ENCODE measurements around the gene TOMM6.

The TOMM6 gene

GRCh38 chr6:41746107-41746506, 41.4 kb upstream of the TOMM6 start:
- H3K4me3 ChIP-seq (ENCODE audit: low read length), result no peak overlapping the region
- no peak for DNase-seq (ENCODE audit: low read depth)
- TF ChIP-seq CTCF (conservative IDR thresholded peaks at IDR 0.05; ENCODE audit: low read length), result no peak

- no peak within 1 kb of the TSS for H3K4me3 ChIP-seq (ENCODE audit: low read length)
- TF ChIP-seq CTCF (conservative IDR thresholded peaks at IDR 0.05; ENCODE audit: low read length), result no peak
- DNase-seq (ENCODE audit: low read depth), result no peak
These were observed 40.0 kb upstream of the TOMM6 start, which contains the start of gene PGC for GRCh38 chr6:41747256-41748101. TSS of gene PGC (minus strand) at chr6:41747397. CDS start at chr6:41747334, 63 bp downstream.

- DNase-seq (ENCODE audit: low read depth), result no peak
- H3K4me3 ChIP-seq (ENCODE audit: low read length), result no peak overlapping the region
- TF ChIP-seq CTCF (conservative IDR thresholded peaks at IDR 0.05; ENCODE audit: low read length), result no peak
These were observed 39.4 kb upstream of the TOMM6 start for GRCh38 chr6:41748102-41748477.

GRCh38 chr6:41748542-41748941, 39.0 kb upstream of the TOMM6 start:
- no peak for TF ChIP-seq CTCF (conservative IDR thresholded peaks at IDR 0.05; ENCODE audit: low read length)
- no peak for DNase-seq (ENCODE audit: low read depth)
- no peak overlapping the region for H3K4me3 ChIP-seq (ENCODE audit: low read length)

- no peak for DNase-seq (ENCODE audit: low read depth)
- TF ChIP-seq CTCF (conservative IDR thresholded peaks at IDR 0.05; ENCODE audit: low read length), result no peak
- H3K4me3 ChIP-seq (ENCODE audit: low read length), result no peak overlapping the region
These were observed 37.1 kb upstream of the TOMM6 start for GRCh38 chr6:41750374-41750773.

GRCh38 chr6:41755895-41756294, 31.6 kb upstream of the TOMM6 start:
- no peak for DNase-seq (ENCODE audit: low read depth)
- no peak overlapping the region for H3K4me3 ChIP-seq (ENCODE audit: low read length)
- no peak for TF ChIP-seq CTCF (conservative IDR thresholded peaks at IDR 0.05; ENCODE audit: low read length)

- no peak for TF ChIP-seq CTCF (conservative IDR thresholded peaks at IDR 0.05; ENCODE audit: low read length)
- DNase-seq (ENCODE audit: low read depth), result no peak
- no peak overlapping the region for H3K4me3 ChIP-seq (ENCODE audit: low read length)
These were observed 31.1 kb upstream of the TOMM6 start for GRCh38 chr6:41756354-41756753.
